Mesendoderm (in vitro differentiated cells): ENCODE data around the gene P3H2.

Experiments used
- DNase-seq: peaks from one replicate; pipeline ENCODE4 v3.0.0; 2013
- H2AK5ac ChIP-seq: 2 replicates; pipeline ENCODE4 v1.6.1; 2013; ENCODE audit warnings: low read length, inconsistent platforms
- H2BK120ac ChIP-seq: 2 replicates; pipeline ENCODE4 v1.6.1; 2013; ENCODE audit warnings: low read depth, mild to moderate bottlenecking, low read length, moderate library complexity, mixed read lengths
- H2BK15ac ChIP-seq: replicated peaks from 2 replicates; pipeline ENCODE4 v1.6.1; 2013; ENCODE audit warnings: low read depth, mild to moderate bottlenecking, moderate library complexity
- H2BK5ac ChIP-seq: 2 replicates; pipeline ENCODE4 v1.6.1; 2013; ENCODE audit warnings: low read length, inconsistent platforms
- H3K18ac ChIP-seq: 2 replicates; pipeline ENCODE4 v1.6.1; 2013; ENCODE audit warnings: mild to moderate bottlenecking, low read length, mixed read lengths
- H3K23ac ChIP-seq: one replicate; pipeline ENCODE4 v1.6.1; 2013; ENCODE audit warnings: low read length
- H3K27ac ChIP-seq: 2 replicates; pipeline ENCODE4 v1.5.1; 2013; ENCODE audit warnings: low read depth, mild to moderate bottlenecking, inconsistent platforms, low read length, moderate library complexity
- H3K27me3 ChIP-seq: 2 replicates; pipeline ENCODE4 v1.6.1; 2013; ENCODE audit warnings: low read length, control low read depth, mild to moderate bottlenecking, inconsistent platforms; ENCODE audit not compliant: insufficient read depth, poor library complexity
- H3K36me3 ChIP-seq: 2 replicates; pipeline ENCODE4 v1.6.1; 2013; ENCODE audit warnings: low read length, inconsistent platforms; ENCODE audit not compliant: control insufficient read depth, insufficient read depth
- H3K4ac ChIP-seq: one replicate; pipeline ENCODE4 v1.6.1; 2013; ENCODE audit warnings: low read depth, mild to moderate bottlenecking, low read length, moderate library complexity
- H3K4me1 ChIP-seq: 2 replicates; pipeline ENCODE4 v1.6.1; 2013; ENCODE audit warnings: low read depth, low read length, inconsistent platforms; ENCODE audit not compliant: control insufficient read depth
- H3K4me2 ChIP-seq: 2 replicates; pipeline ENCODE4 v1.6.1; 2013; ENCODE audit warnings: low read length
- H3K4me3 ChIP-seq: 2 replicates; pipeline ENCODE4 v1.5.1; 2013; ENCODE audit warnings: mild to moderate bottlenecking, low read length
- H3K56ac ChIP-seq: one replicate; pipeline ENCODE4 v1.6.1; 2013; ENCODE audit warnings: low read length
- H3K79me1 ChIP-seq: 2 replicates; pipeline ENCODE4 v1.6.1; 2013; ENCODE audit warnings: low read length, inconsistent platforms
- H3K79me2 ChIP-seq: 2 replicates; pipeline ENCODE4 v1.6.1; 2013; ENCODE audit warnings: mild to moderate bottlenecking, low read length; ENCODE audit not compliant: control insufficient read depth, insufficient read depth
- H3K9ac ChIP-seq: 2 replicates; pipeline ENCODE4 v1.6.1; 2013; ENCODE audit warnings: low read length, inconsistent platforms
- H4K5ac ChIP-seq: one replicate; pipeline ENCODE4 v1.6.1; 2013; ENCODE audit warnings: low read length
- H4K8ac ChIP-seq: one replicate; pipeline ENCODE4 v1.6.1; 2013; ENCODE audit warnings: low read depth, mild to moderate bottlenecking, control low read depth, low read length, moderate library complexity
- WGBS: extraction: QIAGEN DNeasy Blood & Tissue Kit; methylation state at CpG from one replicate; pipeline ENCODE4 v1.1.7; 2013; ENCODE audit warnings: low lambda C conversion rate, missing lambda C conversion rate; ENCODE audit not compliant: insufficient coverage; ENCODE audit errors: extremely low coverage; 5-methylcytosine and 5-hydroxymethylcytosine counted together

The P3H2 gene

GRCh38 chr3:189911001-189911400 lies 209.7 kb downstream of the P3H2 start:
- Histone ChIP-seq H2BK5ac (no peak overlapping the region), H3K4me1 (peaks cover 2% of the 10 kb centered on the region), H2AK5ac (no peak overlapping the region), H3K4ac (no peak overlapping the region), H3K27ac (no peak overlapping the region), H2BK120ac (no peak overlapping the region), H3K56ac (no peak overlapping the region), H3K27me3 (no peaks in the 10 kb centered on the region), H3K9ac (no peak overlapping the region), H3K79me2 (no peaks in the 10 kb centered on the region), H4K8ac (no peak overlapping the region), H2BK15ac (no peak overlapping the region), H4K5ac (no peak overlapping the region), H3K36me3 (no peaks in the 10 kb centered on the region), H3K23ac (no peak overlapping the region), H3K79me1 (no peaks in the 10 kb centered on the region), H3K4me2 (no peak overlapping the region), H3K18ac (no peak overlapping the region), H3K4me3 (no peak overlapping the region)
- no CpG with 5 or more reads among the region's 1 CpG for WGBS
- DNase-seq = no peak

- H3K27ac ChIP-seq = no peak overlapping the region
- no peaks in the 10 kb centered on the region for H3K79me1 ChIP-seq
- WGBS = no CpG with 5 or more reads among the region's 2 CpGs
Observed at GRCh38 chr3:189909573-189909972, 211.1 kb downstream of the P3H2 start.

GRCh38 chr3:189909139-189909538 lies 211.6 kb downstream of the P3H2 start:
- no peak overlapping the region for H4K8ac ChIP-seq
- H3K4ac ChIP-seq = no peak overlapping the region
- WGBS = no CpG with 5 or more reads among the region's 3 CpGs

More at GRCh38 chr3:189909573-189909972, 211.1 kb downstream of the P3H2 start:
- H3K36me3 ChIP-seq = no peaks in the 10 kb centered on the region
- H3K4me2 ChIP-seq = no peak overlapping the region
- H3K79me2 ChIP-seq = no peaks in the 10 kb centered on the region
- no peaks in the 10 kb centered on the region for H3K27me3 ChIP-seq
- no peak overlapping the region for H3K23ac ChIP-seq
- no peak overlapping the region for H4K8ac ChIP-seq
- H4K5ac ChIP-seq = no peak overlapping the region
- no peak overlapping the region for H2BK5ac ChIP-seq
- no peak overlapping the region for H3K56ac ChIP-seq
- no peak overlapping the region for H3K4me3 ChIP-seq
- no peak overlapping the region for H2AK5ac ChIP-seq
- DNase-seq = no peak
- H3K18ac ChIP-seq = no peak overlapping the region
- H2BK15ac ChIP-seq = no peak overlapping the region
- no peak overlapping the region for H2BK120ac ChIP-seq
- no peak overlapping the region for H3K4ac ChIP-seq
- no peak overlapping the region for H3K9ac ChIP-seq
- peaks cover 2% of the 10 kb centered on the region for H3K4me1 ChIP-seq

GRCh38 chr3:189908646-189909045 lies 212.1 kb downstream of the P3H2 start:
- Histone ChIP-seq H3K56ac (no peak overlapping the region), H3K79me2 (no peaks in the 10 kb centered on the region), H3K23ac (no peak overlapping the region), H3K36me3 (no peaks in the 10 kb centered on the region), H4K5ac (no peak overlapping the region), H2BK15ac (no peak overlapping the region), H2BK120ac (no peak overlapping the region), H3K4me2 (no peak overlapping the region), H2BK5ac (no peak overlapping the region), H3K9ac (no peak overlapping the region), H3K4ac (no peak overlapping the region), H4K8ac (no peak overlapping the region), H3K79me1 (no peaks in the 10 kb centered on the region), H3K27me3 (no peaks in the 10 kb centered on the region), H3K27ac (no peak overlapping the region), H3K4me1 (peaks cover 2% of the 10 kb centered on the region), H3K4me3 (no peak overlapping the region), H3K18ac (no peak overlapping the region), H2AK5ac (no peak overlapping the region)
- DNase-seq = peak; percentile 55

More at GRCh38 chr3:189909139-189909538, 211.6 kb downstream of the P3H2 start:
- H3K27ac ChIP-seq = no peak overlapping the region
- no peak overlapping the region for H3K4me3 ChIP-seq
- no peak overlapping the region for H4K5ac ChIP-seq
- no peaks in the 10 kb centered on the region for H3K27me3 ChIP-seq
- no peaks in the 10 kb centered on the region for H3K79me2 ChIP-seq
- no peak overlapping the region for H2BK120ac ChIP-seq
- no peaks in the 10 kb centered on the region for H3K36me3 ChIP-seq
- no peak overlapping the region for H2BK15ac ChIP-seq
- H3K18ac ChIP-seq = no peak overlapping the region
- no peak overlapping the region for H3K9ac ChIP-seq
- no peak for DNase-seq
- H3K23ac ChIP-seq = no peak overlapping the region
- H2BK5ac ChIP-seq = no peak overlapping the region
- H3K4me2 ChIP-seq = no peak overlapping the region
- no peak overlapping the region for H2AK5ac ChIP-seq
- H3K4me1 ChIP-seq = peaks cover 2% of the 10 kb centered on the region
- no peak overlapping the region for H3K56ac ChIP-seq
- no peaks in the 10 kb centered on the region for H3K79me1 ChIP-seq

GRCh38 chr3:189907803-189908202 lies 212.9 kb downstream of the P3H2 start:
- no peaks in the 10 kb centered on the region for H3K79me1 ChIP-seq
- no peaks in the 10 kb centered on the region for H3K79me2 ChIP-seq
- no peak overlapping the region for H4K5ac ChIP-seq
- no peak overlapping the region for H2BK5ac ChIP-seq
- no peak overlapping the region for H3K9ac ChIP-seq
- no peak overlapping the region for H3K23ac ChIP-seq
- no peak overlapping the region for H2AK5ac ChIP-seq
- no peak overlapping the region for H3K18ac ChIP-seq
- no peaks in the 10 kb centered on the region for H3K27me3 ChIP-seq
- no peak overlapping the region for H3K4me2 ChIP-seq
- H2BK15ac ChIP-seq = no peak overlapping the region
- no peak overlapping the region for H3K27ac ChIP-seq
- H3K4ac ChIP-seq = no peak overlapping the region
- no peaks in the 10 kb centered on the region for H3K36me3 ChIP-seq
- WGBS = no CpG with 5 or more reads among the region's 6 CpGs
- no peak overlapping the region for H2BK120ac ChIP-seq
- H3K4me1 ChIP-seq = peaks cover 2% of the 10 kb centered on the region
- no peak for DNase-seq
- no peak overlapping the region for H4K8ac ChIP-seq
- no peak overlapping the region for H3K56ac ChIP-seq
- H3K4me3 ChIP-seq = no peak overlapping the region
